Lower leg skin (tissue), 3 donors: ENCODE results near the gene GRIP2.

ENCODE experiments used
- POLR2A ChIP-seq, 2 donors: fragments of 450-650 bp; IDR thresholded peaks; one replicate each; pipeline ENCODE4 v1.6.1; 2016 to 2017; ENCODE audit warnings: antibody characterized with exemption in 2 of 2, mild to moderate bottlenecking in 1 of 2, moderate library complexity in 1 of 2
- TF ChIP-seq, protein P1 (sequence below), 3 donors: fragments of 450-650 bp; IDR thresholded peaks; one replicate each; pipeline ENCODE4 v1.5.1; 2016; ENCODE audit warnings: antibody characterized with exemption in 3 of 3, mild to moderate bottlenecking in 3 of 3, moderate library complexity in 2 of 3

DNA sequence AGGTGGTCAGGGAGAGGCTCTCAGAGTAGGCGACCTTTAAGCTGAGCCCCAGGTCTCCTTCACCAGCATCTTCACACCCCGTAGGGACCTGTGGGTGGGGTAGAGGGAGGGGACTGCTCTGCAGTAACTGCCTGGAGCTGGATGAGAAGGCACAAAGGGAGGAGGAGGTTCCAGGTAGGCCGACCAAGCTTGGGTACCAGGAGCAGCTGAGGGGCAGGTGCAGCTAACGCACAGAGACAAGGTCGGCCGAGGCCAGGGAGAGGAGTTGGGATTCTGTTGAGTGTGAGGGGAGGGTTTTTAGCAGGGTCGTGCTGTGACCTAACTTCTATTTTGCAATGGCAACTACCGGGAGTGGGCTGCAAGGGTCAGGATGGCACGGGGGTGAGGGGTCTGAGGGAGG, 5.9 kb upstream of the GRIP2 start:
- TF ChIP-seq, protein P1, sequence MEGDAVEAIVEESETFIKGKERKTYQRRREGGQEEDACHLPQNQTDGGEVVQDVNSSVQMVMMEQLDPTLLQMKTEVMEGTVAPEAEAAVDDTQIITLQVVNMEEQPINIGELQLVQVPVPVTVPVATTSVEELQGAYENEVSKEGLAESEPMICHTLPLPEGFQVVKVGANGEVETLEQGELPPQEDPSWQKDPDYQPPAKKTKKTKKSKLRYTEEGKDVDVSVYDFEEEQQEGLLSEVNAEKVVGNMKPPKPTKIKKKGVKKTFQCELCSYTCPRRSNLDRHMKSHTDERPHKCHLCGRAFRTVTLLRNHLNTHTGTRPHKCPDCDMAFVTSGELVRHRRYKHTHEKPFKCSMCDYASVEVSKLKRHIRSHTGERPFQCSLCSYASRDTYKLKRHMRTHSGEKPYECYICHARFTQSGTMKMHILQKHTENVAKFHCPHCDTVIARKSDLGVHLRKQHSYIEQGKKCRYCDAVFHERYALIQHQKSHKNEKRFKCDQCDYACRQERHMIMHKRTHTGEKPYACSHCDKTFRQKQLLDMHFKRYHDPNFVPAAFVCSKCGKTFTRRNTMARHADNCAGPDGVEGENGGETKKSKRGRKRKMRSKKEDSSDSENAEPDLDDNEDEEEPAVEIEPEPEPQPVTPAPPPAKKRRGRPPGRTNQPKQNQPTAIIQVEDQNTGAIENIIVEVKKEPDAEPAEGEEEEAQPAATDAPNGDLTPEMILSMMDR (IDR thresholded peaks at IDR 0.05), result no peak
- TF ChIP-seq POLR2A (IDR thresholded peaks at IDR 0.05), result no peak
